GM10266 (cell line): ENCODE measurements around the gene BACH1.

Experiments used
- DNase-seq: peaks from one replicate; pipeline ENCODE4 v3.0.0; 2012; ENCODE audit errors: extremely low spot score
- TF ChIP-seq, protein P1 (sequence below): IDR thresholded peaks from 2 replicates; pipeline ENCODE4 v1.5.1; 2012; ENCODE audit warnings: mild to moderate bottlenecking, low read depth; ENCODE audit not compliant: control insufficient read depth, insufficient read depth; ENCODE audit errors: missing control alignments

Gene BACH1

DNA sequence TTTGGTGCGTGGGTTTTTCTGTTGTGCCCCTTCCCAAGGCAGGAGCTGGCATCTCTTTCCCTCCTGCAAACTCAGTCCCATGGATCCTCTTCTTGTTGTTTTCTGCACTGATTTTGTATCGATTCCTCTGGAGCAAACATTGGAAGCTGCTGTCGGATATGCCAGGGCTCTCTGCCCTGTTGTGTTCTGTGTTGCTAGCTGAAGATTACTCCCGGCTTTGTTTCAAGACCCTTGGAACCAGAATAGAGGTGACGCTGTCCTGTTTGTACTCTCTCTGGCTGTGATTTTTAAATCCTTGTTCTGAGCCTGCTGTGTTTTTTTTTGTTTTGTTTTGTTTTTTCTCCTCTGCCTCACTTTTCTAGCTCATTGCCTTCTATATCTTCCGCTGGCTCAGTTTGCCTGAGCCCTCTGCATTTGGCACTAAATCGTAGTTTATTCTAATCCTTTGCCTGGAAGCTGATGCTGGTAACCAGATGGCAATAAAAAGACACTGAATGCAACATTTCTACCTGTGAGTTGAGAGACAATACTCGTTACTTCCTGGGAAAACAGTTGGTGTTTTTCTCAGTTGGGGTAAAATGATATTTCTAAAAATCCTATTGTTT, 67.0 kb downstream of the BACH1 start:
- TF ChIP-seq, protein P1, sequence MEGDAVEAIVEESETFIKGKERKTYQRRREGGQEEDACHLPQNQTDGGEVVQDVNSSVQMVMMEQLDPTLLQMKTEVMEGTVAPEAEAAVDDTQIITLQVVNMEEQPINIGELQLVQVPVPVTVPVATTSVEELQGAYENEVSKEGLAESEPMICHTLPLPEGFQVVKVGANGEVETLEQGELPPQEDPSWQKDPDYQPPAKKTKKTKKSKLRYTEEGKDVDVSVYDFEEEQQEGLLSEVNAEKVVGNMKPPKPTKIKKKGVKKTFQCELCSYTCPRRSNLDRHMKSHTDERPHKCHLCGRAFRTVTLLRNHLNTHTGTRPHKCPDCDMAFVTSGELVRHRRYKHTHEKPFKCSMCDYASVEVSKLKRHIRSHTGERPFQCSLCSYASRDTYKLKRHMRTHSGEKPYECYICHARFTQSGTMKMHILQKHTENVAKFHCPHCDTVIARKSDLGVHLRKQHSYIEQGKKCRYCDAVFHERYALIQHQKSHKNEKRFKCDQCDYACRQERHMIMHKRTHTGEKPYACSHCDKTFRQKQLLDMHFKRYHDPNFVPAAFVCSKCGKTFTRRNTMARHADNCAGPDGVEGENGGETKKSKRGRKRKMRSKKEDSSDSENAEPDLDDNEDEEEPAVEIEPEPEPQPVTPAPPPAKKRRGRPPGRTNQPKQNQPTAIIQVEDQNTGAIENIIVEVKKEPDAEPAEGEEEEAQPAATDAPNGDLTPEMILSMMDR, result no peak
- no peak for DNase-seq

DNA sequence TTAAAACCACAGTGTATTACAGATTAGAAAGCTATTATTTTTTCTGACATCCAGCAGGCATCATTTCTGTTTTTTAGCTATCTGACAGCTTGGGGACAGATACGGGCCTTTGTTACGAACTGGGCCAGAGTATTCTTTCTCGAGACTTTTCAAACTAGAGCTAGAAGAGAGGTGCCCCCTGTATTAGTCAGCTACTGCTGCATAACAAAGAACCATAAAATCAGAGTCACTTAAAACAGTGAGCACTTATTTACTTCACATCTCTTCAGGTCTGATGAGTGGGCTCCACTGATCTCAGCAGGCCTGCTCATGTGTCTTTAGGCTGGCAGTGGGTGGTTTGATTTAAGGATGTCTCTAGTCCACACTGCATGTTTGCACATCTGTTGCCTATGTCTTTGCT, 67.8 kb downstream of the BACH1 start:
- DNase-seq, result no peak
- TF ChIP-seq, protein P1, result no peak

DNA sequence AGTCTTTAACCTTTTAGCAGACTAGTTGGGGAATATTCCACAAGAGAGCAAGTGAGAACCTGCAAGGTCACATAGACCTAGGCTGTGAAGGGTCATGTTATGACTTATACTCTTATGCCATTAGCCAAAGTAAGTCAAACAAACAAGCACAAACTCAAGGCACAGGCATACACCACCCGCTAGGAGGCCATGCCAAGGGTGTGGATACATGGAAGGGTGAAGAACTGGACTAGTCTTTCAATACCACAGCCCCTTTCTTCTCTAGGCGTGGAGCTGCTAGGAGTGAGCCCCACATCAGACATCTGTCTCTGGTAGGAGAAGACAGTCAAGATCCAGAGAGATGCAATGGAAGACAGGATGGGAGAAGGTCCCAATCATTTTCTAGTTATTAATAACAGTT, 68.6 kb downstream of the BACH1 start:
- TF ChIP-seq, protein P1, result no peak
- DNase-seq, result no peak

DNA sequence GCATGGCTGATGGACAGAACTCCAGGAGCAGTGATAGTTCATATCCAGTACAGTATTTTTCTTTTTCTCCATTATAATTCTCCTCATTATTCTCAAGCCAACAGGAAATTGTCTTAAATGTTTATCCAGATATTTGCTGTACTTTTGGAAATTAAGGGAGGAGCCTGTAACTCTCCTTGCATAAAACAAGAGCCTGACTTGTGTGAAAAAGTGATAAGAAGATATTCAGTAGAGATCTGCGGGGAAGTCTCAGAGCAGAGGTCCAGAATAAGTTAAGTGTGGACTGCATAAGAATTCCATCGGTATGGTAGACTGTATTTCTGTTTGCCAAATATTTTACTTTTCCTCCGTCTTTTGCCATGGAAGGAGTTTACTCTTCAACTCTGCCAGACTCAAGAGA, 70.2 kb downstream of the BACH1 start:
- TF ChIP-seq, protein P1, result no peak
- no peak for DNase-seq

DNA sequence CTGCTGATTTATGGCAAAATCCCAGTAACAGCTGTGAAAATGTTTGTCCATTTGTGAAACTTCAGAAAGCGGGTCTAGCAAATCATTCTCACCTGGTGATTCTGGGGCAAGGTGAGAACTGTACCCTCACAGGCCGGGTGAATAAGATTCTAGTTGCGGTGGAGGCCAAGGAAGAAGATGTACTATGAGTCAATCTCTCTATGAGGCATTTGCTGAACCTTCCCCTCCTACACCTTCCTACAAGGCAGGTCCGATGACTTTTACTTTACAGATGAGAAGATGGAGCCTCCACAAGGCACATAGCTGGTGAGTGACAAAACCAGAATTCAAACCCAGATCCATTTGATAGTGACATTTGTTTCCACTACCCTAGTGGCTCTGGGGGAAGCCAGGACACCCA, 72.7 kb downstream of the BACH1 start:
- peak; percentile 28 for DNase-seq
- TF ChIP-seq, protein P1, result no peak

DNA sequence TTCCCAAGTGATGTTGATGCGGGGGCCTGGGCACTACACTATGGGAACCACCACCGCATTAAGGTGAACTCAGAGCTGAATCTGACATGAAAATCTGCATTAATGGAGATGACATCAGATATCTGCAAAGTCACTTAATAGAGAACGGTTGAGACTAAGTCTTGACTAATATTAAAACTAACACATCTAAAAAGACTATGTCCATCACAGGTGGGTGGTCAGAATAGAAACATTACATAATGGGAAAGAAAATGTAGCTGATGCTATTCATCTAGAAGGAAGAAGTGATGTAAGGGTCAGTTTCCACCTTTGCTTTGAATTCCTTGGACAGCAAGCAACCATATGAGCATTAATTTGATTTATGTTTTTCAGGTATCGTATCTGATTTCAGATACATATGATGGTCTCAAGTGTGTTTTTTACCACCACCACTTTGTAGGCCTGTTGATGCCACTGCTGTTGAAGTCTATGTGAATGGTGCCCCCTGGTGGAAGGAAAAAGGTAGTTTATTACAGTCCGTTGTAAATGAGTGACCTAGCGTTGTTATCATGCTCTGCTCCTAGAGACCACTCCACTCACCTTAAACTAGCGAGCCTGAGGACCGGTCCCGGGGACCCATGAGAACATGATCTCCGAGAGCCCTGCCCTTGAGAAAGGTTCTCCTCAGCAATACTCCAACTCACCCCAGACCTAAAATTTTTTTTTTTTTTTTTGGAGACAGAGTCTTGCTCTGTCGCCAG, 73.5 kb downstream of the BACH1 start:
- TF ChIP-seq, protein P1, result peak; percentile 60

DNA sequence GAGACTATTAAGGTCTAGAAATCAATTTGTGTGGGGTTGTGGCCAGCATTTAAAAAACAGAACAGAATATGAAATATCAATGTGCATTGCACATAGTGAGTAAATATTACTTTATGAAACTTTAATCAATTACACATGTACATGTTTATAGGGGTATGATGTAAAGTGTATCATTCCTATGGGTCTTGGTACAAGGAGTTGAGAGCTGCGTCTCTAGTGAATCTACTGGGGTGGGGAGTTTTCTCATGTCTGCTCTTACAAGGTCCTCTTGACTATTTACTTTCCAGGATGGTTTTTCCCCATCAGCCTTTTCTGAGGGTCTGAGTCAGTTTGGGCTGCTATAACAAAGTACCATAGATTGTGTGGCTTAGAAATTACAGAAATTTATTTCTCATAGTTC, 75.8 kb downstream of the BACH1 start:
- TF ChIP-seq, protein P1, result no peak
- DNase-seq, result no peak

More for the DNA sequence above, 73.5 kb downstream of the BACH1 start:
- DNase-seq, result peak; percentile 65
